Astrocyte of the spinal cord (primary cell): Measurements from ENCODE around the gene FADD.

Experiments used
- DNase-seq: peaks from one replicate; pipeline ENCODE4 v3.0.0; 2011; ENCODE audit warnings: low read depth, low spot score
- H3K4me3 ChIP-seq: 2 replicates; pipeline ENCODE4 v1.5.1; 2011; ENCODE audit warnings: low read depth, mild to moderate bottlenecking, low read length, moderate library complexity
- CTCF ChIP-seq: IDR thresholded peaks from 2 replicates; pipeline ENCODE4 v1.5.1; 2012; ENCODE audit warnings: low read depth, mild to moderate bottlenecking, low read length, inconsistent platforms
- in situ Hi-C: cut with HindIII; loops from 2 replicates; pipeline ENCODE4 v1.10.0; 2017; ENCODE audit warnings: low sequenced_read_pairs

The FADD gene

GRCh38 chr11:70202920-70203750 is at the start of gene FADD:
Gene FADD, plus strand, starts transcription at chr11:70203296. Its CDS starts 164 bp downstream, at chr11:70203460.
- no peak for TF ChIP-seq CTCF
- peak; percentile 93 for DNase-seq
- in situ Hi-C loops: no loop called here
- H3K4me3 ChIP-seq: peak within 1 kb of the TSS; percentile 71

GRCh38 chr11:70155386-70155785 is 47.7 kb upstream of the FADD start:
- TF ChIP-seq CTCF: no peak
- in situ Hi-C loops: no loop called here
- H3K4me3 ChIP-seq: no peak overlapping the region
- no peak for DNase-seq

GRCh38 chr11:70156291-70157037 is 46.6 kb upstream of the FADD start:
- in situ Hi-C loops: no loop called here
- DNase-seq: no peak
- no peak overlapping the region for H3K4me3 ChIP-seq
- no peak for TF ChIP-seq CTCF

GRCh38 chr11:70158201-70158600 is 44.9 kb upstream of the FADD start:
- H3K4me3 ChIP-seq: no peak overlapping the region
- in situ Hi-C loops: no loop called here
- peak; percentile 56 for TF ChIP-seq CTCF
- peak; percentile 14 for DNase-seq

GRCh38 chr11:70158757-70159389 is 44.2 kb upstream of the FADD start:
- H3K4me3 ChIP-seq: no peak overlapping the region
- TF ChIP-seq CTCF: no peak
- in situ Hi-C loops: no loop called here
- no peak for DNase-seq
